ENCODE measurements around the gene ZFP3.
"Not testable (repeated sequence)": the region's sequence is repeated elsewhere in the genome, so short reads cannot be mapped to it uniquely, and the experiment has no call there.

Gene ZFP3

DNA sequence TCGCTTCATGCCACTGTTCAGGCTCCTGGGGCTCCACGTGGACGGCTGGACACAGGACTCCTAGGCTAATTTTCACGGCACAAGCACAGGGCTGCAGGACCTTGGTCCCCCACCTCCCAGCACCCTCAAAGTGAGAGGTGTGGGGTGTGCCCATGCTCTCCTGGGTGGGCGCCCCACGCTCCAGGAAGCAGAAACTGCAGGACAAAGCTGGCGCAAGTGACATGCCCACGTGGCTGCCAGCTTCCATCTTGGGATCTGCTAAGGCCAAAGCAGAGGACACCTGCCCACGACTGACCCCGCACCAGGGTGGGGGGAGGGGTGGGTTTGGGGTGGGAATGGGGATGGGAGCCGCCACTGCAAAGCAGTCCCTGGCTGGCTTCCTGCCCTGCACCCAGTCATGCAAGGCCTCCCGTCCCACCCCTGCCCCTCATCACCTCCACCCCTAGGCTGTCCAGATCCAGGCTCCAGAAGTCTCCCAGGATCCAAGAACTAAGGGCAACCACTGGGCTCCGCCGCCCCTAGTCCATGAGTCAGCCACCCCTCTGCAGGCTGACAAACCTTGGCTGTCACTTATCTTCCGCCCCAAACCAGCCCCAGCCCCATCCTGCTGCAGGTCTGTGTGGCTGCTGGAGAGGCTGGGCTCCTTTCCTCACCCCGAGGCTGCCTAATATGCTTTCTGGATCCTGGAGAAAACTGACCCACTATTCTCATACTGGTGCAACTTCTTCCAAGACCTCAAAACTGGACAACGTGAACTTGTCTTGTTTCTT lies 48.6 kb downstream of the ZFP3 start:
- no peak for DNase-seq

- DNase-seq, result no peak
These were observed 49.6 kb downstream of the ZFP3 start for GRCh38 chr17:5127910-5128309.

- DNase-seq, result not testable (repeated sequence)
These were observed 50.1 kb downstream of the ZFP3 start for GRCh38 chr17:5128387-5128786.

DNA sequence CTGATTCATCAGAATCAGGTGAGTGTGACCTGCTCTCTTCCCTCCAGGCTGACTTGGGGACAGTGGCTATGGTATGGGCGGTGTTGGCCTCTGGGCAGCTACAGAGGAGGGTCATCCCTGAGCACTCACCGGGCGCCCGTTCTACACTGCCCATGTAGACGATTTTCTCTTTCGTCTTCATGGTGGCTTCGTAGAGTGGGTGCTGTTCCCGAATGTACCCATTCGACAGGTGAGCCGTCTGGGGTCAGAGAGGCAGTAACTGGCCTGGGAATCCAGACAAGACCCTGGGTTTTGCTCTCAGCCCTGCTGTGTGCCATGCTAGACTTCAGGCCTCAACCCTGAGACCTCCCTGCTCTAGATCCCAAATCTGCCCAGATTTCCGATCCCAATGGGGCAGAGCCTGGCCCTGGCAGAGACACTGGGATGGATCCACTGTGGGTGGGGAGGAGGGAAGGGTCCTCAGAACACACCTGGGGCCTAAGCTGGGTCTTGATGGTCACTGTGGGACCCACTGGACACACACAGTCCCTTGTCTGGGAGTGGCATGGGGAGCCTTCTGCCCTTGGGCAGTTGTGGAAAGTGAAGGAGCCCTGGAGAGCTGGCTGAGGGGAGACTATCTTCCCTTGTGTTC lies 50.8 kb downstream of the ZFP3 start:
- DNase-seq, result no peak

DNA sequence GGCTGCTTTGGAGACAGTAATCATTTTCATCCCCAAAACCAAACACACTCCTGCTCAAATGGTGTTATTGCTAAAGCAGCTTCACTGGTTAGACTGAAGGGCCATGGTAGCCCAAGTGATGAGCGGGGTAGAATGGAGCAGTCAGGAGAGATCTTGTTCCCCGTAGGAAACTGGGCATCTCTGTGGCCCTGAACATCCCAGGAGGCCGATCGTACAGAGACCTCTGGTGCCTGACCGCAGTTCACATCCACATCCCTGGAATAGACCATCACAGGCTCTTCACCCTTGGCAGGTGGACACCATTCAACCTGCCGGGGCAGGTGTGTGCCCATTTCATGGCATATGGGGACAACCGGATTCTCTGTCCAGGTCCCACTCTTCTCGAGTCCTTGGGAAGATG lies 51.5 kb downstream of the ZFP3 start:
- not testable (repeated sequence) for DNase-seq

DNA sequence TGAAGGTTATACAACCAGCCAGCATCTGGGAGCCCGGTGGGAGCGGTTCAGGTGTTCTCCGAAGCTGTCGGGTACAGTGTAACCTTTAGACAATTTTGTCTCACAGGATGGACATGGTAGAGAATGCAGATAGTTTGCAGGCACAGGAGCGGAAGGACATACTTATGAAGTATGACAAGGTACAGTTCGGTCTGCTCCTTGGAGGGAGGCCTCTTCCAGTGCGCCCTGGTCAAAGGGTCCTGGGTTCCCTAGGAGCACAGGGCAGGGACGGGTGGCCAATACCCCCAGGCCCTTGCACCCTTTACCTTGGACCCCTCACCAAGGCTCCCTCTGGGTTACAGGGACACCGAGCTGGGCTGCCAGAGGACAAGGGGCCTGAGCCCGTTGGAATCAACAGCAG lies 52.0 kb downstream of the ZFP3 start:
- not testable (repeated sequence) for DNase-seq

DNA sequence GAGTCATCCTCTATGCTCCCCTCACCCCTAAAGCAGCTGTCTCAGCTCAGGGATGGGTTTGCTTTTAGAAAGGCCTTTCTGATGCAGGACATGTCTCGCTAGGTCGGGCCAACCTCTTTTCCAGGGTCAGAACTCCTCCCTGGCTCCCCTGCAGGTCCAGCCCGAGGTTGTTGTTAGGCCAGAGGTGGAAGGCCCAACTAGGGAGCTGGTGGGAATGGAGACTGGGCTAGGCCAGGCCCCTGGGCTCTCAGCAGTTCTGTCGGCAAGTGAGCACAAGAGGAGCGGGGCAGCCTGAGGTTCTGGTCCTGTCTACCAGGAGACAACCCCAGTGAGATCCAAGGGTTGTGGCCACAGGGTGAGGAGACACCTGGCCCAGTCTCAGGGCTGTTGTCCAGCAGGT lies 52.4 kb downstream of the ZFP3 start:
- DNase-seq, result not testable (repeated sequence)

DNA sequence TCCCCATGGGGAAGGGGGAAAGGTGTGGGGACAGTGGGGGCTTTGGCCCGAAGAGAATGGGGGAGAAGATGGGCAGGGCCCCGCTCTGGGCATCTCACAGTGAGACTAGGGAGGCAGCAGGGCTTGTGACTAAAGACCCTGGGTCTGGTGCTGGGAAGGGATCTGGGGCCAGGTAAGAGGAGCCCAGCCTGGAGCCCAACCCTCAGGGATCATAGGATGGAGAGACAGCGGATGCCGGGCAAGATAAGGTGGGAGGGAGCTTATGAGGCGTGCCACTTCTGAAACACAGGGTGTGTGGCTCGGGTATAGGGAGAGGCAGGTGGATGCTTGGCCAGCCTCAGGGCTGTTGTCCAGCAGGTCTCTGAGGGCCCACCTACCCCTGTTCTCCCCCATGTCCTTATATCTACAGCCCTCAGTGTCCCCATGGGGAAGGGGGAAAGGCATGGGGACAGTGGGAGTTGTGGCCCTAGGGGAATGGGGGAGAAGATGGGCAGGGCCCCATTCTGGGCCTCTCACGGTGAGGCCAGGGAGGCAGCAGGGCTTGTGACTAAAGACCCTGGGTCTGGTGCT lies 53.0 kb downstream of the ZFP3 start:
- no peak for DNase-seq

DNA sequence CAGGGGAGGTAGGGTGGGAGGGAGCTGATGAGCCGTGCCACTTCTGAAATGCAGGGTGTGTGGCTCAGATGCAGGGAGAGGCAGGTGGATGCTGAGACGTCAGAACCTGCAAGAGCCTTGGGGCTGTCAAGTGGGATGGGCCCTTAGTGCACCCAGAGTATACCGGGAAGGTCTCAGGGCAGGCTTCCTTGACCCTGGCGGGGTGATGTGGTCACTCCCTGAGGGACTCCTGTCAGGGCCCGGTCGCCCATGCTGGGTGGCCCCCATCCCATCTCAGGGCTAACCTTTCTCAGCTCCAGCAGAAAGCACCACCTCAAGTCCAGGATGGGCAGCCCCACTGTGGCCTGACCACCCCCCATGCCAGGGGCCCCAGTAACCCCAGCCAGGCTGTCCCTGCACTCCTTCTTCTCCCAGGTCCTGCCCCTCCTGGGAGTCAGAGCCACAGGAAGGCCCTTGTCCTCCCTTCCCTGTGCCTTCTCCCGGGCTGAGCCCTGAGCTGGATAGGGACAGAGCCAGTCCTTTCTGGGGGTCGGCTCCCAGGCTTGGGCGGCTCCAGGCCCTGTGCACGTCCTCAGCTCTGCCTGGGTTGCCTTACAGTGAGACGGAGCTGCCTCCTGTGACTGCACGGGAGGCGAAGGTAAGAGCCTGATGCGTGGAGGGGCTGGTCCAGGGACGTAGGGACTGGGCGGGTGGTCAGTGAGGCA lies 53.7 kb downstream of the ZFP3 start:
- not testable (repeated sequence) for DNase-seq

DNA sequence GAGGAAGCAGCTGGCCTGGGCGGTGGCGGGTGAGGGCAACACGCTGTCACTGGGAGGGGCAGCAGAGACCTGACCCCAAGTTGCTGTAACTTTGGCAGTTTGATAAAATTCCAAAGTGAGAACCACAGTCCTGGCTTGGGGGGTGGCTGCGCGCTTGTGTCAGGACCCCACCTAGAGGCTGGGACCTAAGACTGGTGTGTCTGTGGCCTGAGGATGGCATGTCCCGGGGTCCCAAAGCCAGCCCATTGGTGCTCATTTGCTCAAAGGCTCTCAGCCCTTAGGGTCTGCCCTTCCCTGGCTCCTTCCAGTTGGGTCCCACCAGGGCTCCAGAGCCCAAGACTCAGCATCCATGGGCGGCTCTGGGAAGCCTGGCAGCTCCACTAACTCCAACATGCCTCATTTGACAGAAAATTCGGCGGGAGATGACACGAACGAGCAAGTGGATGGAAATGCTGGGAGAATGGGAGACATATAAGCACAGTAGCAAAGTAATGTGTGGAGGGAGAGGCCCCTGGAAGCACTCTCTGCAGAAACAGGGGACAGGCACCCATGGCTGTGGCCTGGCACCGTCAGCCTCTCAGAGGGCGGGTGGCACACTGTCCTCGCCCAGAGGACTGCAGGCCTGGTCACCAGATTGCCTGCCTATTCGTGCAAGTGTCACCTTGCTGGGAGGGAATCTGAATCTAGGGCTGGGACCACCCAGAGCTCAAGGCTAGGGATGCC lies 54.4 kb downstream of the ZFP3 start:
- not testable (repeated sequence) for DNase-seq

DNA sequence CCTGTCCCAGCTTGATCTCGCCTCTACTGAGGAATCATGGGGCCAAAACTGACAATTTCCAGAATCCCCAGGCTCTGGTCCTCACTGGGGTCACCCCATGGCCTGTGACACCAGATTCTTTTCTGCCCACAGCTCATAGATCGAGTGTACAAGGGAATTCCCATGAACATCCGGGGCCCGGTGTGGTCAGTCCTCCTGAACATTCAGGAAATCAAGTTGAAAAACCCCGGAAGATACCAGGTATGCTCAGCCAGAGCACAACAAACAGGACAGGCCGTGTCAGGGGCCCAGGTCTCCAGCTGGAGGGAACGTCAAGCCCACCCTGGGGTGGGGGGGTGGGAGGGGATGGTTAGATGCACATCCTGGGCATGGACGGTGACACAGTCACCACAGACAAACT lies 55.0 kb downstream of the ZFP3 start:
- no peak for DNase-seq

GRCh38 chr17:5133961-5134360 lies 55.7 kb downstream of the ZFP3 start:
- DNase-seq, result not testable (repeated sequence)

- not testable (repeated sequence) for DNase-seq
These were observed 56.3 kb downstream of the ZFP3 start for GRCh38 chr17:5134571-5134970.

DNA sequence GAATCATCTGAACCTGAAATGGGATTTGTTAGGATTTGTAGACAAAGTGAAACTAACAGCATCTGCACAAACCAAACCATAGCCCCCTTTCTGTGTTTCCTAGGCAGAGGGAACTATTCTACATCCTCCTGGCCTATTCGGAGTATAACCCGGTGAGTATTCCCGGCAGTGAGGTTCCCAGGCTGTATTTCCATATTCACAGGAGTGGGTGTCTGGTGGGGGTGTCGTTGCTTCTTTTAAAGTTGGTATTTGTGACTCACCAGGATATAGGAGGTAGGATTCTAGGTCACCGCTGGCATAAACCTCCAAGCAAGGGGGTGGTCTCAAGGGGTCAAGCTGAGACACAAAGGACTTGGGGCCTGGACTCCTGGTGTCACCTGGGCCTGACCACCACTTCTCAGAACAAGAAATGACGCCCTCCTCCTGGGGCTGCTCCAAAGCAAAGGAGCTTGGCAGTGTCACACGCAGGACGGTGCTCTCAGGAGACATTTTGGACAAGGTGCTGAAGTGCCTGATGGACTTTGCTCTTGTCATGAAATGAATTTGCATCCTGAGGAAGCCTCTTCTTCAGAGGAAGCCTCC lies 57.0 kb downstream of the ZFP3 start:
- DNase-seq, result not testable (repeated sequence)

GRCh38 chr17:5135726-5136579 lies 57.7 kb downstream of the ZFP3 start:
- DNase-seq, result no peak

GRCh38 chr17:5136580-5137412 lies 58.5 kb downstream of the ZFP3 start:
- DNase-seq, result not testable (repeated sequence)

- DNase-seq, result not testable (repeated sequence)
These were observed 59.4 kb downstream of the ZFP3 start for GRCh38 chr17:5137511-5138197.

DNA sequence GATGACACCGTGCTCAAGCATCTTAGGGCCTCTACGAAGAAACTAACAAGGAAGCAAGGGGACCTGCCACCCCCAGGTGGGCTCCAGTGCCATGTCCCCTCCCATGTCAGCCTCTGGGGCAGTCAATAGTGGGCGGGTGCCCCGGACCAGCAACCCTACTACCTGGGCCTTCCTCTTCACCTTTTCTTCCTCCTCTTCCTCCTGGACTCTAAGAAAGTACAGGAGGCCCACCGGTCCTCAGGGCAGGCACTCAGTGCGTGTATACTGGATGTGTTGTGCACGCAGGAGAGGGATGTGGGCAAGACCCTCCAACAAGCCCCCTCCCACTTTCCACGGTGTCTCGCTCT lies 59.9 kb downstream of the ZFP3 start:
- DNase-seq, result not testable (repeated sequence)

DNA sequence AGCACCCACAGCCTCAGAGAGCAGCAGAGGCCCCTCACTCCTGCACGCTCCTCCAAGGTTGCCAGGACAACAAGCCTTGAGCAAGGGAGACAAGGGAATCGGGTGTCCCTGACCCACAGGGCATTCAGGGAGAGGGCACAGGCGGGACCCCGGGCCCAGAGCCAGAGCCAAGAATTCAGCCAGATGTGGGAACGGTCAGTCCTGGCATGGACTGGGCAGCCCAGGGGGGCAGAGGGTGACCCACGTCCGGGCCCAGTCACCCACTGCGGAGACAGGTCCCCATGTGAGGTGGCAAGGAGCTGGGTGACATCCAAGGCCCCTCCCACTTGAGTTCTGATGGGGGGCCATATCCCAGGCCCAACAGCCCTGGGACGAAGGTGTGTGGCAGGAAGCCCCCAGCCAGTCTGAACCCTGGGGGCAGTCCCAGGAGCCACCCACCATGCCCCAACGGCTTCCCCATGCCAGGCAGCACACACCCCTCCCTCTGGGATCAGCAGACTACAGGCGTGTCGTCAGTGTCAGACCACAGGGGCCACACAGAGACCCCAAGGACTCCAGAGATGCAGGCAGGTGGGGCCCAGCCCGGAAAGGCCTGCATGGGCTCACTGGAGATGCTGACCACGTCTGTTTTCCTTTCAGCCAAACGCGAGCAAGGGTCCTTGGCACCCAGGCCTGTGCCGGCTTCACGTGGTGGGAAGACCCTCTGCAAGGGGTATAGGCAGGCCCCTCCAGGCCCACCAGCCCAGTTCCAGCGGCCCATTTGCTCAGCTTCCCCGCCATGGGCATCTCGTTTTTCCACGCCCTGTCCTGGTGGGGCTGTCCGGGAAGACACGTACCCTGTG lies 60.6 kb downstream of the ZFP3 start:
- DNase-seq, result no peak

All from OCI-M1 (cell line).